Stimulated activated CD8-positive, alpha-beta memory T cell treated with anti-CD3 and anti-CD28 coated beads, Interleukin-4, amount 100 ng/mL, for 24 hours (primary cell): ENCODE measurements around the gene SIK1.
"Not testable (repeated sequence)": the region's sequence is repeated elsewhere in the genome, so short reads cannot be mapped to it uniquely, and the experiment has no call there.

Experiments used
- DNase-seq: peaks from one replicate; pipeline ENCODE4 v3.0.0-alpha.2; 2020; ENCODE audit warnings: low read depth

Gene SIK1

GRCh38 chr21:43426404-43427241 lies at the start of gene SIK1:
Gene SIK1, minus strand, starts transcription at chr21:43427131. Its CDS starts 953 bp downstream, at chr21:43426178.
- not testable (repeated sequence) for DNase-seq

- not testable (repeated sequence) for DNase-seq
Measured at GRCh38 chr21:43471597-43472242, 44.8 kb upstream of the SIK1 start.

GRCh38 chr21:43469719-43470458 lies 43.0 kb upstream of the SIK1 start:
- DNase-seq: not testable (repeated sequence)

- DNase-seq: no peak
Measured at GRCh38 chr21:43467785-43468184, 40.9 kb upstream of the SIK1 start.

GRCh38 chr21:43465159-43465558 lies 38.2 kb upstream of the SIK1 start:
- DNase-seq: not testable (repeated sequence)

GRCh38 chr21:43463498-43464261 lies 36.7 kb upstream of the SIK1 start:
- not testable (repeated sequence) for DNase-seq

GRCh38 chr21:43462932-43463331 lies 36.0 kb upstream of the SIK1 start:
- DNase-seq: not testable (repeated sequence)

- DNase-seq: not testable (repeated sequence)
Measured at GRCh38 chr21:43460475-43460874, 33.5 kb upstream of the SIK1 start.

GRCh38 chr21:43458995-43459394 lies 32.1 kb upstream of the SIK1 start:
- not testable (repeated sequence) for DNase-seq

- not testable (repeated sequence) for DNase-seq
Measured at GRCh38 chr21:43456616-43457314, 29.8 kb upstream of the SIK1 start.

- not testable (repeated sequence) for DNase-seq
Measured at GRCh38 chr21:43455717-43456116, 28.8 kb upstream of the SIK1 start.

- DNase-seq: not testable (repeated sequence)
Measured at GRCh38 chr21:43454176-43454575, 27.2 kb upstream of the SIK1 start.

GRCh38 chr21:43451850-43452249 lies 24.9 kb upstream of the SIK1 start:
- not testable (repeated sequence) for DNase-seq

GRCh38 chr21:43450287-43450686 lies 23.4 kb upstream of the SIK1 start:
- not testable (repeated sequence) for DNase-seq

GRCh38 chr21:43447353-43447977 lies 20.5 kb upstream of the SIK1 start:
- not testable (repeated sequence) for DNase-seq

- not testable (repeated sequence) for DNase-seq
Measured at GRCh38 chr21:43446277-43446932, 19.5 kb upstream of the SIK1 start.

GRCh38 chr21:43444524-43444923 lies 17.6 kb upstream of the SIK1 start:
- not testable (repeated sequence) for DNase-seq

GRCh38 chr21:43442571-43442970 lies 15.6 kb upstream of the SIK1 start:
- DNase-seq: not testable (repeated sequence)

GRCh38 chr21:43440835-43441727 lies 14.2 kb upstream of the SIK1 start:
- DNase-seq: not testable (repeated sequence)
